Stomach (tissue), 9 donors: ENCODE measurements around the gene TAS2R42. TPM values are rescaled to one million over a fixed set of nuclear protein-coding genes. Genes with fewer than 3 reads are reported as not detected.
A peak's percentile ranks its signal among the peaks of the same experiment; 100 is the strongest.

ENCODE experiments used
- DNase-seq, 2 donors: peaks; one replicate each; pipeline versions ENCODE4 v3.0.0 to v3.0.0-alpha.2; 2013 to 2019
- H3K27ac ChIP-seq, 5 donors: fragments of 200-600 bp in 4 of 5; sonication (generic) in 4 of 5; one replicate each; pipeline ENCODE4 v1.5.1; 2013 to 2019; ENCODE audit warnings: mild to moderate bottlenecking in 1 of 5, moderate library complexity in 1 of 5
- H3K27me3 ChIP-seq, 3 donors: fragments of 200-600 bp; sonication (generic); one replicate each; pipeline ENCODE4 v1.5.1; 2017 to 2019; ENCODE audit warnings: mixed run types in 1 of 3
- H3K36me3 ChIP-seq, 4 donors: fragments of 200-600 bp; sonication (generic); 1 replicate in 3 of 4; 2 replicates in 1 of 4; pipeline ENCODE4 v1.5.1; 2016 to 2019
- H3K4me1 ChIP-seq, 4 donors: fragments of 200-600 bp; sonication (generic); one replicate each; pipeline ENCODE4 v1.5.1; 2016 to 2019
- H3K4me3 ChIP-seq, 4 donors: fragments of 200-600 bp; sonication (generic) in 3 of 4; one replicate each; pipeline ENCODE4 v1.5.1; 2016 to 2019; ENCODE audit warnings: mild to moderate bottlenecking in 1 of 4
- H3K9me3 ChIP-seq, 4 donors: fragments of 200-600 bp; sonication (generic); one replicate each; pipeline ENCODE4 v1.5.1; 2016 to 2019
- CTCF ChIP-seq, 7 experiments: fragments of 450-650 bp in 4 of 7; fragments of 200-600 bp in 3 of 7; sonication (generic) in 3 of 7; IDR thresholded peaks; one replicate each; pipeline ENCODE4 v1.5.1; 2016 to 2019; ENCODE audit warnings: antibody characterized with exemption in 7 of 7, control low read depth in 2 of 7, mild to moderate bottlenecking in 1 of 7
- EP300 ChIP-seq: sonication (generic); formaldehyde crosslinking; IDR thresholded peaks from one replicate; pipeline ENCODE4 v1.6.1; 2017; ENCODE audit warnings: antibody characterized with exemption
- POLR2A ChIP-seq, 4 donors: fragments of 450-650 bp; IDR thresholded peaks; one replicate each; pipeline ENCODE4 v1.6.1; 2016; ENCODE audit warnings: antibody characterized with exemption in 4 of 4, control low read depth in 2 of 4, mild to moderate bottlenecking in 1 of 4, moderate library complexity in 1 of 4
- POLR2AphosphoS5 ChIP-seq, 3 donors: sonication (generic); formaldehyde crosslinking; IDR thresholded peaks; one replicate each; pipeline ENCODE4 v1.6.1; 2016; ENCODE audit warnings: antibody characterized with exemption in 3 of 3
- WGBS, 5 donors: extraction: QIAGEN DNeasy Blood & Tissue Kit in 3 of 5; methylation state at CpG; one replicate each; pipeline versions ENCODE4 v1.1.5 to v1.1.7; 2013 to 2018; 5-methylcytosine and 5-hydroxymethylcytosine counted together
- intact Hi-C: fragments of 100-400 bp; cut with DNase I; formaldehyde crosslinking; loops from one replicate; pipeline ENCODE4 v1.15.1; 2023; ENCODE audit warnings: low total_unique reads
- polyA plus RNA-seq, 3 donors: library from polyadenylated mRNA; stranded (reverse); fragments of 200-250 nt; gene quantifications; one replicate each; pipeline ENCODE4 v1.2.3, GENCODE V29; 2013
- total RNA-seq, 5 donors: library from RNA; depleted of rRNA; stranded (reverse); fragments of >200 nt; gene quantifications; one replicate each; pipeline versions ENCODE4 v1.1.0 to v1.2.3, GENCODE V29; 2014 to 2016
- donor health status: healthy with polysubstance abuse.
- donor health status: Bipolar disorder and iron deficiency.
- donor health status: healthy.

TAS2R42 gene
- total and polyA plus RNA-seq, 8 donors: not detected

- DNase-seq: peak in 1 of 2 donors; percentile 10
- Histone ChIP-seq H3K27ac (no peak overlapping the region), H3K4me3 (no peak overlapping the region), H3K4me1 (no peaks in the 10 kb centered on the region), H3K9me3 (peaks cover 0 to 6% (median 0%) of the 10 kb centered on the region in 4 donors), H3K36me3 (no peaks in the 10 kb centered on the region), H3K27me3 (no peaks in the 10 kb centered on the region)
- TF ChIP-seq POLR2A (IDR thresholded peaks at IDR 0.05): no peak
- no peak for TF ChIP-seq EP300
- TF ChIP-seq CTCF (IDR thresholded peaks at IDR 0.05): no peak
- TF ChIP-seq POLR2AphosphoS5 (IDR thresholded peaks at IDR 0.05): no peak
- intact Hi-C loops: no loop called here
- 50 to 78% (median 70%) methylated on average over 1 of the region's 1 CpG for WGBS, 5 donors
Observed at GRCh38 chr12:11209113-11209512, 22.4 kb upstream of the TAS2R42 start.

DNA sequence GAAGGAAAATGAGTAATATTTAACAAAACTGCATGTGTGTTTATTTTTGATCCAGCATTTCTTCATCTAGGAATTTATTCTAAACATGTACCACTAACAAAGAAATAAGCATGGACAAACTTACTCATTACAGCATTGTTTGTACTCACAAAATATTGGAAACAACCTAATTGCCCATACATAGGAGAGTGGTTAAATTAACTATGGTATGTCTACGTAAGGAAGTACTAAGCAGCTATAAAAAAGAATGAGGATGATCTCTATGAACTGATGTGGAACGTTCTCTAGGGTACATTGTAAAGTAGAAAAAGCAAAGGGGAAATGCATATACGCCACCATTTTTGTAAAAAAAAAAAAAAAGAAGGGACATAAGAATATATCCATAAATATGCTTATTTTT, 17.4 kb upstream of the TAS2R42 start:
- DNase-seq: no peak
- Histone ChIP-seq H3K36me3 (no peaks in the 10 kb centered on the region), H3K9me3 (peaks cover 0 to 10% (median 0%) of the 10 kb centered on the region in 4 donors), H3K27me3 (no peaks in the 10 kb centered on the region), H3K4me3 (no peak overlapping the region), H3K27ac (no peak overlapping the region), H3K4me1 (no peaks in the 10 kb centered on the region)
- intact Hi-C loops: loop anchor here (5.0 kb wide), 1 partner anchor 432 kb away; no protein-coding TSS in a partner anchor
- WGBS, 5 donors: 90 to 96% (median 94%) methylated on average over 3 of the region's 3 CpGs
- TF ChIP-seq POLR2A (IDR thresholded peaks at IDR 0.05) (no peak), POLR2AphosphoS5 (IDR thresholded peaks at IDR 0.05) (no peak), EP300 (no peak), CTCF (IDR thresholded peaks at IDR 0.05) (no peak)

DNA sequence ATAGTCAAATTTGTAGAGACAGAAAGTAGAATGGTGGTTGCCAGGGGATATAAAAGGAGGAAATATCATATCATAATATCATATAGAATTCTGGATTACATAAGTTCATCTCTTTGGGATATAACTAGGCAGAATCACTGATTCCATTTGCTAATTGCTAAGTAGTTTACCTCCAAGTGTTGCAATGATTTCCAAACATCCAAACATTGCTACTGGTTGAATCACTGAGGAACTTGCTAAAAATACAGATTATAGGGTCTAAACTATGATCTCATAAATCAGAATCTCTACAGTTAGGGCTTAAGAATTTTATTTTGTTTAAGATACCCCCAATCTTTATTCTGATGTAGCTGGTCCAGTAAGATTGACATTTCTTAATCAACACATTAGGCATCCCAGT, 16.1 kb upstream of the TAS2R42 start:
- no peak for DNase-seq
- Histone ChIP-seq H3K27me3 (no peaks in the 10 kb centered on the region), H3K9me3 (peaks cover 0 to 10% (median 0%) of the 10 kb centered on the region in 4 donors), H3K4me1 (no peaks in the 10 kb centered on the region), H3K27ac (no peak overlapping the region), H3K36me3 (no peaks in the 10 kb centered on the region), H3K4me3 (no peak overlapping the region)
- intact Hi-C loops: loop anchor here (5.0 kb wide), 1 partner anchor 431 kb away; no protein-coding TSS in a partner anchor
- no peak for TF ChIP-seq CTCF (IDR thresholded peaks at IDR 0.05)
- no peak for TF ChIP-seq POLR2AphosphoS5 (IDR thresholded peaks at IDR 0.05)
- TF ChIP-seq POLR2A (IDR thresholded peaks at IDR 0.05): no peak
- no peak for TF ChIP-seq EP300

DNA sequence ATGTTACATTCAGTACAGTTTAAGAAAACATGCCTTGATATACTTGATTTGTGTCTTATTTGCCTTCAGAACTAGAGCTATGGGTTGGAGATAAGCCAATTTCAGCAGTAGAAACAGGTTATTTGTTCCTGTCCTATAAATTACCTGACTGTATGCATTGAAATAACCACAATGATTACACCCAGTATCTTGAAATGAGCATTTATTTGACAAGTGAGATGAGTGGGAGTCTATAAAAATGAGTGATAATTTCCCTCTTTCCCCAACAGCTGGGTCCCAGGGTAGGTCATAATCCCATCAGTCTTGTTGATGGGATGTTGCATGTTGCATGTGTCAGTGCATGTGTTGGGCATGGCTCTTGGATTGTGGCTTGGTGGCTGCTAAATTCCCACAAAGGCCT, 3.7 kb downstream of the TAS2R42 start:
- no peak overlapping the region for H3K27ac ChIP-seq
- no peaks in the 10 kb centered on the region for H3K4me1 ChIP-seq
- no peak overlapping the region for H3K4me3 ChIP-seq
- no peaks in the 10 kb centered on the region for H3K27me3 ChIP-seq
- intact Hi-C loops: no loop called here
- no peak for DNase-seq
- H3K36me3 ChIP-seq: no peaks in the 10 kb centered on the region
- TF ChIP-seq POLR2AphosphoS5 (IDR thresholded peaks at IDR 0.05) (no peak), POLR2A (IDR thresholded peaks at IDR 0.05) (no peak), EP300 (no peak), CTCF (IDR thresholded peaks at IDR 0.05) (no peak)
- no peaks in the 10 kb centered on the region for H3K9me3 ChIP-seq
